HG02642 (cell line): ENCODE results near the gene DCAF4.
"Not testable (repeated sequence)": the region's sequence is repeated elsewhere in the genome, so short reads cannot be mapped to it uniquely, and the experiment has no call there.

Experiments used
- ATAC-seq: cut with Tn5 transposase; IDR thresholded peaks from one replicate; pipeline ENCODE4 v1.9.1; 2021; ENCODE audit warnings: mild to moderate bottlenecking; ENCODE audit not compliant: unreplicated experiment, poor library complexity

Gene DCAF4

GRCh38 chr14:72965249-72965648, 39.0 kb downstream of the DCAF4 start:
- no peak for ATAC-seq

- no peak for ATAC-seq
These were observed 39.8 kb downstream of the DCAF4 start for GRCh38 chr14:72966038-72966437.

GRCh38 chr14:72968316-72968715, 42.1 kb downstream of the DCAF4 start:
- ATAC-seq, result no peak

GRCh38 chr14:72970058-72970630, 43.9 kb downstream of the DCAF4 start:
- no peak for ATAC-seq

GRCh38 chr14:72970824-72971434, 44.7 kb downstream of the DCAF4 start:
- no peak for ATAC-seq

- no peak for ATAC-seq
These were observed 48.4 kb downstream of the DCAF4 start for GRCh38 chr14:72974661-72975060.

- ATAC-seq, result no peak
These were observed 49.5 kb downstream of the DCAF4 start for GRCh38 chr14:72975770-72976169.

GRCh38 chr14:72978856-72979255, 52.6 kb downstream of the DCAF4 start:
- no peak for ATAC-seq

GRCh38 chr14:72980863-72981262, 54.6 kb downstream of the DCAF4 start:
- ATAC-seq, result no peak

- ATAC-seq, result no peak
These were observed 56.0 kb downstream of the DCAF4 start for GRCh38 chr14:72982146-72982708.

- ATAC-seq, result no peak
These were observed 60.0 kb downstream of the DCAF4 start for GRCh38 chr14:72986214-72986613.

- no peak for ATAC-seq
These were observed 60.6 kb downstream of the DCAF4 start for GRCh38 chr14:72986857-72987256.

GRCh38 chr14:72990171-72990570, 63.9 kb downstream of the DCAF4 start:
- no peak for ATAC-seq

- no peak for ATAC-seq
These were observed 70.7 kb downstream of the DCAF4 start for GRCh38 chr14:72996916-72997315.

- ATAC-seq, result no peak
These were observed 72.1 kb downstream of the DCAF4 start for GRCh38 chr14:72998252-72998903.

- ATAC-seq, result no peak
These were observed 73.1 kb downstream of the DCAF4 start for GRCh38 chr14:72999316-72999715.

GRCh38 chr14:73000073-73000472, 73.8 kb downstream of the DCAF4 start:
- no peak for ATAC-seq

- ATAC-seq, result no peak
These were observed 77.4 kb downstream of the DCAF4 start for GRCh38 chr14:73003681-73004080.

- ATAC-seq, result not testable (repeated sequence)
These were observed 78.4 kb downstream of the DCAF4 start for GRCh38 chr14:73004641-73005040.

GRCh38 chr14:73007835-73008234, 81.6 kb downstream of the DCAF4 start:
- no peak for ATAC-seq

- no peak for ATAC-seq
These were observed 82.2 kb downstream of the DCAF4 start for GRCh38 chr14:73008501-73008900.
